GM23338 (cell line): ENCODE data around the gene FSD1. TPM values are rescaled to one million over a fixed set of nuclear protein-coding genes. Genes with fewer than 3 reads are reported as not detected.

Experiments used
- CTCF ChIP-seq, 2 experiments: fragments of 200-600 bp in 1 of 2; sonication (generic) in 1 of 2; conservative IDR thresholded peaks; 2 replicates each; pipeline versions ENCODE4 v1.5.1 to v1.6.1; 2016 to 2017; ENCODE audit warnings: antibody characterized with exemption in 2 of 2, low read depth in 2 of 2, mild to moderate bottlenecking in 2 of 2, moderate library complexity in 1 of 2
- ETS1 ChIP-seq: IDR thresholded peaks from 2 replicates; pipeline ENCODE4 v1.6.1; 2016; ENCODE audit warnings: antibody characterized with exemption
- REST ChIP-seq: IDR thresholded peaks from one replicate; pipeline ENCODE4 v1.6.1; 2018; ENCODE audit warnings: antibody characterized with exemption; ENCODE audit not compliant: unreplicated experiment
- ZNF331 ChIP-seq: fragments of 250-450 bp; sonication (Bioruptor Pico); IDR thresholded peaks from 2 replicates; pipeline ENCODE4 v1.5.0; 2020; ENCODE audit warnings: low read depth, mild to moderate bottlenecking, moderate library complexity
- ZNF462 ChIP-seq: fragments of 250-450 bp; sonication (Bioruptor Pico); IDR thresholded peaks from 2 replicates; pipeline ENCODE4 v1.5.0; 2020; ENCODE audit warnings: mild to moderate bottlenecking, moderate library complexity
- polyA plus RNA-seq: library from polyadenylated mRNA; unstranded; fragments of >200 nt; fragmentation: Nextera tagmentation; extraction: Ambion mirVana; gene quantifications from 2 replicates; pipeline ENCODE4 v1.2.1, GENCODE V29; 2016
- total RNA-seq: library from RNA; depleted of rRNA; stranded (reverse); fragments of >200 nt; shearing (Covaris generic); gene quantifications from 2 replicates; pipeline ENCODE4 v1.2.3, GENCODE V29; 2014

Gene FSD1
- total and polyA plus RNA-seq, 2 experiments from 2014 or later = 50.7 to 82.9 TPM

- TF ChIP-seq ZNF462 (CRISPR knock-in tag) (no peak), CTCF (conservative IDR thresholded peaks at IDR 0.05; ENCODE audit: low read depth in 2 of 2) (no peak), ZNF331 (CRISPR knock-in tag) (no peak), REST (no peak), ETS1 (no peak)
Observed at GRCh38 chr19:4357095-4357797, 52.8 kb downstream of the FSD1 start (continued).
